ENCODE measurements around the gene VWF. TPM values are rescaled to one million over a fixed set of nuclear protein-coding genes. Genes with fewer than 3 reads are reported as not detected.

VWF gene
- total RNA-seq, 1 experiment from 2014 or later, result 0.37 TPM

DNA sequence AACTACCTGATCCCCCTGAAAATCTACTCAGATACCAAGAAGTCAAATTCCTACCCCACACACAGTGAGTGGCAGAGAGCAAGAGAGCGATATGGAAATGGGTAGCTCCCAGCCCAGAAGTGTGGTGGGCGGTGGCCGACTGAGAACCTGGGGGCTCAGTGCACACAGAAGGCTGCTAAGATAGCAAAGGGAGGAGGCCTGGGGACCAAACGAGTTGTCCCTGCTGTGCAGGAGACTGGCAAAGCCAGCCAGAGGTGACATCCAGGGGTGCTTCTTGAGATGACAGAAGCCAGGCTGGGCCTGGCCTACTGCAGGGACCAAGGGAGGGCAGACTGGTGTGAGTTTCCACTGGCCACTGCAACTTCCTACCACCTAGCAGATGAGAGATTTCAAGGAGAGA is 52.9 kb downstream of the VWF start:
- DNase-seq (ENCODE audit: low read depth, low spot score), result no peak
- in situ Hi-C loops (cut with HindIII; ENCODE audit: low pct_unique_long_range_greater_than_20kb, low sequenced_read_pairs), result no loop called here

DNA sequence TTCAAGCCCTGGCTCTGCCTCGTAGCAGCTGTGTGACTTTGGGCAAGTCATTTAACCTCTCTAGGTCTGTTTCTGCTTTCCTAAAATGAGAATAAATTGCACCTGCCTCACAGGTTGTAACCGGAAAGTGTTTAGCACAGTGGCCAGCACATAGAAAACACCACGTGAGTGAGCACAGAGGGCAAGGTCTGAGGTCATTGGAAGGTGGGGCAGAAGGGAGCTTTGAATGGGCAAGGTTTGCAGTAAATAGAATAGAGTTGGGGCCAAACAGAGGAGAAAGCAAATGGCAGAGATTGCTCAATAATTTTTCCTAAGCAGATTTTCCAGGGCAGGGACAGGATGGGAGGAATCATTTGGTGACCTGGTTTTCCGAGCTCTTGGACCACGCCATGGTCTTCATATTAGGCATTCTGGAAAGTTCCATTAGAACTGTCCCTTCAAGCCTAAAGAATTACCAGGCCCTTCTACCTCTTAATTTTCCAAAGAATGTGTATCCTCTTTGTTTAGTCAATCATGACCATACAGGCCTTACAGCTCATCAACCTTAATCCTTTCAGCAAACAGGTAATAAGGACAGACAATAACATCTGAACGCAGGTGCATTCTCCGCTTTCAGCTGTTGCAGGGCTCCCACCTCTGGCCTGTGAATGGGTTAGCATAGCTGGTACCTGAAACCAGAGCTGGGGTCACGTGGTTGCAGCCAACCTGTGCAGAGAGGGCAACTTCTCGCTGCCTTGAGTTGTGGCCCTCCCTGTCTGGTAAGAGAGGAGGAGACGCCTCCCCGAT is 53.8 kb downstream of the VWF start:
- no peak for DNase-seq (ENCODE audit: low read depth, low spot score)
- in situ Hi-C loops (cut with HindIII; ENCODE audit: low pct_unique_long_range_greater_than_20kb, low sequenced_read_pairs), result no loop called here

DNA sequence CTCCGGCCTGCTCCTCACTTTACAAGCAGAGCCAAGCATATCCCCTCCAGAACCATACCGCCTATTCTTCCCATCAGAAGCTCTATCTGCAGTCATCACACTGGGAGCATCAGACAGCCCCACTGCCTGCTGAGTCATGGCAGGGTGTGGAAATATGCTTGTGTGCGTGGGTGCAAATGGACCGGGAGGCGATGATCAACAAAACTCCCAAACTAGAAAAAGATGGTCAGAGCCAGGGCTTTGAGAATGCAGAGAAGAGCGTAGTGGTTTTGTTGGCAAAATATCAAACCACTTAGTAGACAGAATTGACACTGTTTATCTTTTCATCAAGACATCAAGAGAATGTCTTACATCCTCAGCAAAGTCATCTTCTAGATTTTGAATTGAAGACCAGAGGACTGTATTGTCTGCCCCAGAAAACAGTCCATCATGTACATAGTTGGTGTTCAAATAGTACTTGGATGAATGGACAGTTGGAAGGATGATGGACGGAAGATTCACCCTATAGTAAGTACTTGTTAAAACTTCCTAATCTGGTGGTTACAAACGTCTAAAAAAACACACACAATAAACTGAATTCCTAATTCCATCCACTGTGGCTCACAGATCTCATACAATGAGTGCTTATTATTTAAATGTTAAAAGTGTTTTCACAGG is 54.9 kb downstream of the VWF start:
- in situ Hi-C loops (cut with HindIII; ENCODE audit: low pct_unique_long_range_greater_than_20kb, low sequenced_read_pairs), result no loop called here
- DNase-seq (ENCODE audit: low read depth, low spot score), result no peak

DNA sequence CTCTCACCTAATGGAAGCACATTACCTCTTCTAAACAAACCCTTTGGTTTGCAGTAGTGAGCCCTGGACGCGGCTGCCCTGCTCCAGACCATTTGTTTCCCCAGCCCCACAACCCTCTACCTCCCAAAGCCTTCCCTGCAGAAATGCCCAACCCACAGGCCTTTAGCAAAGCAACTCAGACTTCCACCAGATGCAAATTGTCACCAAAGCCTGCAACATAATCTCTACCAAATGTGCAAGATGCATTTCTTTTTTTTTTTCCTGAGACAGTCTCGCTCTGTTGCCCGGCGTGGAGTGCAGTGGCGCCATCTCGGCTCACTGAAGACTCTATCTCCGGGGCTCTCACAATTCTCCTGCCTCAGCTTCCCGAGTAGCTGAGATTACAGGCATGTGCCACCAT is 56.2 kb downstream of the VWF start:
- in situ Hi-C loops (cut with HindIII; ENCODE audit: low pct_unique_long_range_greater_than_20kb, low sequenced_read_pairs), result no loop called here

DNA sequence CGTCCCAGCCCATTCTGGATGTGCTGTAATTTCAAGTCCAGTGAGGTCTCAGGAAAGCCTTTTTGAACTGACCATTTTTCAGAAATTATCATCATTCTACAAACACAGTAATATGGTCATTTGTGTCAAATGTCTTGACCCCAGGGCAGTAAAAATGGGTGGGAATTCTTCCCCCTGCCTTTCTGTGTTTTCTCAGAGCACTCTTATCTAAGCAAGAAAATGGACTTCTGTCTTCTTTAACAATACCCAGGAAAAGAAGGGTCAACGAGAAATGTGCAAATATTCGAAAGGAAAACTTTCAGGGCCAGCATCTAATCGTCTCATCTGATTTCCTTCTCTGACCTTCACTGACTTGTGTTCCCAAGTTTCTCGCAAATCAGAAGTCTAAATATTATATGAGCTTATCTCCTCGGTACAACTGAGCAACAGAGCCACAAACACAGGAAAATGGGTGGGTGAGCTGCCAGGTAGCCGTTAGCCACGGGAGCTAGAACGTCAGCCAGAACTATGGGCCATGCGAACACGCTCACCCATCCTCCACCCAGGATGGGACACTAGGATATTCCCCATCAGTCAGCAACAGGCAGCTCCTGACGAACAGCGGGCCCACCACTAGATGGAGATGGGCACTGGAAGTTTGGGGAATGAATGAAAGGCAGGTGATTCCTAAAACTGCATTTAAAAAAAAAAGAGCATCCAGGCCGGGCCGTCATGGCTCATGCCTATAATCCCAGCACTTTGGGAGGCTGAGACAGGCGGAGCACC is 57.1 kb downstream of the VWF start:
- in situ Hi-C loops (cut with HindIII; ENCODE audit: low pct_unique_long_range_greater_than_20kb, low sequenced_read_pairs), result no loop called here

More for the DNA sequence above, 56.2 kb downstream of the VWF start:
- no peak for DNase-seq (ENCODE audit: low read depth, low spot score)

DNA sequence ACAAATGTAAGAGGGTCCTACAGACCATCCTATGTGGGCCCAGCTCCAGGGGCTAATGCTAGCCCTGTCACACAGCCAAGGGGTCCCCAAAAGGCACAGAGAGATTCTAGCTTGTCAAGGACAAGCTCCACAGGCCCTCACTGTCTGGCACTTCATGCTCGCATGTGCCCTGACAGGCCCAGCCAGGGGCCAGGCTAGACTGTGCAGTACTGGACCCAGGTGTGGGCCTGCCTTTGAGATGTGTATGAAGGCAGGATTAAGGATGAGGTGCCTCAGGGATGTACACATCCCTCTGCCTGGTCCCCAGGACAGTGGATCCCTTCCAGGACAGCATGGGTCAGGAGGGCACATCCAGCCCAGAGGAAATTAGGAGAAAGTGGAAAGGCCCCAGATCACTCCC is 57.8 kb downstream of the VWF start:
- DNase-seq (ENCODE audit: low read depth, low spot score), result no peak
- in situ Hi-C loops (cut with HindIII; ENCODE audit: low pct_unique_long_range_greater_than_20kb, low sequenced_read_pairs), result no loop called here

More for the DNA sequence above, 57.1 kb downstream of the VWF start:
- DNase-seq (ENCODE audit: low read depth, low spot score), result peak; percentile 78

DNA sequence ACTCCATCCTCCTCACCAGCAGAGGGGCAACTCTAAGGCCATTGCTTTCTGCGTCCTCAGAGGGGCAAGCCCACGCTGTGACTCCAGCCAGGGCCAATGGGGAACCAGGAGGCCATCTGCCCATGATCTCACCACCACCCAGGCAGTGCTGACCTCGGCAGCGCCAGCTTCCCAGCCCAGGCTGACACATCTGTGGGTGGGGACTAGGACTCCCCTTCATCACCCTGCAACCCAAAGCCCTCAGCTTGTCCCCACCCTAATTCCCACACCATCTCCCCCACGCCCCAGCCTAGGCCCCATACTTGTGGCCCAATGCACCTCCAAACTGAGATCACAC is 58.6 kb downstream of the VWF start:
- in situ Hi-C loops (cut with HindIII; ENCODE audit: low pct_unique_long_range_greater_than_20kb, low sequenced_read_pairs), result no loop called here
- DNase-seq (ENCODE audit: low read depth, low spot score), result no peak

DNA sequence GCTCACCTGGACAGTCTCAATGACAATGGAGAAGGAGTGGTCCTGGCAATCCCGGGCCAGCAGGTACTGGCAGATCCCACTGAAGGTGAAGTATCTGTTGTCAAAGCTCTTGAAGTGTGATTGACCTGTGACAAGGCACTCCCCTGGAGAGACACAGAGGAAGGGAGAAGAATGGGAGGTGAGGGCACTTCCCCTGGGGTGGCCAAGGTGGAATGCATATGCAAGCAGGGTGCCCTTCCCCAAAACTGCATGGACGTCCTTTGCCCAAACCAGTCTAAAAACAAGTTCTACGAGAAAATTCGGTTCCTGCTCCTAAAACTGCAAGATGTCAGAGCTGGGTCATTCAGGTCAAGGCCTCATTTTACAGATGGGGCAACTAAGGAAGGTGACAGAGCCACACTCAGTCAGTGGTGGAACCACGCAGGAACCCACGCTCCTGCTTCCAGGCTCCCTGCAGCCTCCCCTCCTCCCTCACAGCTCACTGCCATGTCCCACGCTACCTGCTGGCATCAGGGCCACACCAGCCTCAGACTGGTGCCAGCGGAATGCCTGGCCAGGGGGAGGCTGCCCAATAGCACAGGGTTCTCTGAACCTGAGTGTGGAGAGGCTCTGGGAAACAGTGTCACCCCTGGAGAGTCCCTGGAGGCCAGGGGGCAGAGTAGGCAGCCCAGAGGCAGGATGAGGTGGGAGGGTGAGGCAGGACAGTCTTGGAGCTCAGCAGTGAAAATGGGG is 59.2 kb downstream of the VWF start:
- in situ Hi-C loops (cut with HindIII; ENCODE audit: low pct_unique_long_range_greater_than_20kb, low sequenced_read_pairs), result no loop called here
- no peak for DNase-seq (ENCODE audit: low read depth, low spot score)

DNA sequence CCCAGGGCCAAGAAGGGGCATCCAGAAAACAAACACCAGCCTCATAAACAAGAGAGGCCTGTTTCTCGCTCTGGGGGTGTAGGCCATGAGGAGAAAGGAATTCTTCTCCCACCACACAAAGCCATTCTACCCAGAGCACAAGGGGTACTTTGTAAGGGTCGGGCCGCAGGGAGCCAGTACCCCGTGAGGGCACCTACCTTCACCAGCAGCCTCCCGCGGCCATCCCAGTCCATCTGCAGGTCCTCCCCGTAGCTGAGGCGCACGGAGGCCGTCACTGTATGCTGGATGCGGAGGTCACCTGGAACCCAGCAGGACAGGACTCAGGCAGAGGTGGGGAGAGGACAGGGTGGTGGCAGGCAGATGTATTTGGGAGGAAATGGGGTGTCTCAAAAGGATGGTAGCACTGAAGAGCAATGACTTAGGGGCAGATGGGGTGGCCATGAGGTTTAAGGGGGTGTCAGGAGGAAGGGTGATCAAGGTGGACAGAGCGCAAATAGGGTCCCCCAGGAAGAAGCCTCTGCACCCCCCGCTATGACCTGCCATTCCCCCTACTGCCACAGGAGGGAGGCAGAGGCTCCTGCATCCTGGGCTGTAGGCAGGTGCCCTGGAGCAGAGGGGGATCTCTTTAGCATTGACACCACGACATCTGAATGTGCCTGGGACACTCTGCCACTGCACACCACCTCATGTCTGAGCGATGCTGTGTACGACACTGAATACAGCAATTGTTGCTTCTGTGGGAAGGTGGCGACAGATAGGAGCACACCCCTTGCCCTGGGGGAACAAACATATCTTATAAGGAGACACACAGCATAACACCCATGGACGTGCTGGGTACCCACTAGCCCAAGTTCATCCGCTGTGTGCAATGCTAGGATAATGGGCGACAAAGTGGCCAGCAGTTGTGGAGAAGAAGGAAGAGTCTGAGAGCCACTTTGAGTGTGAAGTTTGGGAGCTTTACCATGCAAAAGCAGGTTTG is 61.4 kb downstream of the VWF start:
- DNase-seq (ENCODE audit: low read depth, low spot score), result peak; percentile 87
- in situ Hi-C loops (cut with HindIII; ENCODE audit: low pct_unique_long_range_greater_than_20kb, low sequenced_read_pairs), result no loop called here

DNA sequence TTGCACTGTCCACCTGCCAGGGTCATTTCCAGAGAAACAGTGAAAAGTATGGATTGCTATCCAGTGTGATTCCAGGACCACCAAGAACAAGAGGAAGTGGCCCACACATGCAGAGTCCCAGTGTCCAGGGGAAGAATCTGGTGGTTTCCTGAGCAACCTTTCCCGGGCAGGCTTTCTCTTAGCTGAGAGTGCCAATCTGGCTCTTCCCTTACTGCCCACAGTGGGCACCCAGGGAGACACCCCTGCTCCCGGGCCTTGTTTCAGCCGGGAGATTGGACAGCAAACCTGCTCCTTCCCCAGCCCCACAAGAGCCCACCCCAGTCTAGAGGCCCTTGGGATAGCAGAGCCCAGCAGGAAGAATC is 62.1 kb downstream of the VWF start:
- in situ Hi-C loops (cut with HindIII; ENCODE audit: low pct_unique_long_range_greater_than_20kb, low sequenced_read_pairs), result no loop called here

DNA sequence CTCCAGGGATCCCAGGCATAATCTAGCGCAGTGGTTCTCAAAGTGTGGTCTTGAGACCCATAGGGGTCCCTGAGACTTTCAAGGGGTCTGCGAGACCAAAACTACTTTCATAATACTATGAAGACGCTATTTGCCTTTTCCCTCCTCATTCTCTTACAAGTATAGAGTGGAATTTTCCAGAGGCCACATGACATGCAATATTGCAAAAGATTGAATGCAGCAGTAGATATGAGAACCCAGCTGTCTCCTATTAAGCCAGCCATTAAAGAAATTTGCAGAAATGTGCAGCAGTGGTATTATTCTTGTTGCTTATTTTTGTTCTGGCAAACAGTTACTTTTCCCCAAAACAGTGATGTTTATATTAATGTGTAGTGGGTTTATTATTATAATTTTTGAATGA is 62.8 kb downstream of the VWF start:
- in situ Hi-C loops (cut with HindIII; ENCODE audit: low pct_unique_long_range_greater_than_20kb, low sequenced_read_pairs), result no loop called here
- no peak for DNase-seq (ENCODE audit: low read depth, low spot score)

More for the DNA sequence above, 62.1 kb downstream of the VWF start:
- no peak for DNase-seq (ENCODE audit: low read depth, low spot score)

DNA sequence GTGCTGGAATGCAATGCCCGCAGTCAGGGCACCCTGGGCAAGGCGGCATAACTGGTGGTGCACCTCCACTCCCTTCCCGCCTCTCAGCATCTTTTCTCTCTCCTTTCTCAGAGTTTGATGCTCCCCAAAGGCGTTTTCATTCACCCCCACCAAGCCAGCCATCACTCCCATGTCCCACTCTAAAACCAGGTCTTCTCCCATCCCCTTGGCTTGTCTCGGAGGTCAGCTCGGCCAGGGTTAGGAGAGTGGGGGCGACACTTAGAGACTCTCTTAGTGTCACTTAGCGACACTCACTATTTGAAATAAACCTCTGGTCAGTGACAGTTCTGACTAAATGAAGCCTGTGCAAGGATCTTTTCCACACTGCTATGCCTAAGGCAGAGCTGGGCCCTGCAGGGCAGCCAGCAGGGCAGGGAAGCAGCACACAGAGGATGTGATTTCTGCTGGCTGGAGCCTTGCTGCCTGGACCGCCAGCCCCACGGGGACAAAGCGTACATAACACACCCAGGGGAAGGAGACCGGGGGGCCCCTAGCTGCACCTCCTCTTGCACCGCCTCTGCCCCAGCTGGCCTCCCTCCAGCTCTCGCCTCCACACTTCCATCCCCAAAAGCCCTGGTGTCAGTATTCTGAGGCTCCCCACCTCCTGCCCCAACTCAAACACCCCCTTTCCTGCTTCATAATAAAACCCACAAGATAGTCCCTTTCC is 64.5 kb downstream of the VWF start:
- no peak for DNase-seq (ENCODE audit: low read depth, low spot score)
- in situ Hi-C loops (cut with HindIII; ENCODE audit: low pct_unique_long_range_greater_than_20kb, low sequenced_read_pairs), result no loop called here

DNA sequence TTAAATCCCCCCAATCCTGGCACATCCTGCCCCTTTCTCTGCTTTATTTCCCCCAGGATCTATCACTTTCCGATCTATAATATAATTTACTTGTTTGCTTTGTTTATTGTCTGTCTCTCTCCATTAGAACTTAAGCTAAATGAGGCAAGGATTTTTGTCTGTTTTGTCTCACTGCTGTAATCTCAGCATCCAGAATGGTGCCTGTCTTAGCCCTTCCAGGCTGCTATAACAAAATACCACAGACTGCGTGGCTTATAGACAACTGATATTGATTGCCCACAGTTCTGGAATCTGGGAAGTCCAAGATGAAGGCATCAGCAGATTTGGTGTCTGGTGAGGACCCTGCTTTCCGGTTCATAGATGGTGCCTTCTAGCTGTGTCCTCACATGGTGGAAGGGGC is 65.2 kb downstream of the VWF start:
- DNase-seq (ENCODE audit: low read depth, low spot score), result no peak

DNA sequence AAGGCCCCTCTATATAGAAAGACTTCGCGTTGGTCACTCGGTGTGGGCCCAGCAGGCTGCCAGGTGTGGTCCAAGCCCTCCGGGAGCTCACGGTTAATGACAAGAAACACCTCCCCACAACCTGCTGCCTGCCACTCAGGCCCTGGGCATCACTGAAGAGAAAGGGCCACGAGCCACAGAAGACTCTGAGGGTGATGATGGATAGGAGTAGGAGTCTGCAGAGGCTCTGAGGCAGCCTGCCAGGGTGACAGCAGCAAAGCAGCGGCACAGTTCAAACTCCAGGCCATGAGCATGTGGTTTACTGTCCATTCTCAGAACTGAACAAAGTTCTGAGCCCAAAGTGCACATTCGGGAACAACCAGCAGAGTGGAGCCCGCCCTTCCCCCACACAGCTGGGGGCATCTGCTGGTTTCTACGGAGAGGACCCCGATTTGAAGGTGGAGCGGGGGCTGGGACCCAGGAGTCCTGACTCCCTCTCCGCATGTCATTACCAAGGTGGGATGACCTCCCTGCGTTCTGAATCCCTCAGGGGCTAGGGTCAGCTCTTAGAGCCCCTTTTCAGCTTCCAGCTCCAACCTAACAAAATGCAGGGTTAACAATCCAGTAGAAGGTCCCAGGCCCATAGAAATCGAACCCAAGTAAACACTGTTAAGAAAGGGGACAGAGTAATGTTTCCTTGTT is 65.8 kb downstream of the VWF start:
- in situ Hi-C loops (cut with HindIII; ENCODE audit: low pct_unique_long_range_greater_than_20kb, low sequenced_read_pairs), result no loop called here
- no peak for DNase-seq (ENCODE audit: low read depth, low spot score)

More for the DNA sequence above, 65.2 kb downstream of the VWF start:
- in situ Hi-C loops (cut with HindIII; ENCODE audit: low pct_unique_long_range_greater_than_20kb, low sequenced_read_pairs), result no loop called here

DNA sequence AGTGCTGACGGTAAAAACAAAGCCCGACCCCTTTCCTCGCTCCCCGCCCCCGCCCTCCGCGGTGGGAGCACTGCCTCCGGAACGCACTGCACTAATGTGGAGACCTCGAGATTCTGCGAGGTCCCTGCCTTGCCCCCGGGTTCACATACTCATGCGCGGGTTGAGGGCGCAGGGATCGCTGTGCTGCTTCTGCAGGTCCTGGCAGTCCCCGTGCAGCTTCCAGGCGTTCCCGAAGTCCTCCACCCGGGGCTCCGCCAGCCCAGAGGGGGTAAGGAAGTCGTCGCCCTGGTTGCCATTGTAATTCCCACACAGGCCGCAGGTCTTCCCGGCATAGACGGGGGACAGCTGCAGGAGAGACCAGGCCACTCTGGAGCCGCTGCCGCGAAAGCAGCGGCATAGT is 66.8 kb downstream of the VWF start:
- DNase-seq (ENCODE audit: low read depth, low spot score), result no peak
- in situ Hi-C loops (cut with HindIII; ENCODE audit: low pct_unique_long_range_greater_than_20kb, low sequenced_read_pairs), result no loop called here

All from SK-MEL-5 (cell line).